ENCODE data around the gene FAM114A1.

DNA sequence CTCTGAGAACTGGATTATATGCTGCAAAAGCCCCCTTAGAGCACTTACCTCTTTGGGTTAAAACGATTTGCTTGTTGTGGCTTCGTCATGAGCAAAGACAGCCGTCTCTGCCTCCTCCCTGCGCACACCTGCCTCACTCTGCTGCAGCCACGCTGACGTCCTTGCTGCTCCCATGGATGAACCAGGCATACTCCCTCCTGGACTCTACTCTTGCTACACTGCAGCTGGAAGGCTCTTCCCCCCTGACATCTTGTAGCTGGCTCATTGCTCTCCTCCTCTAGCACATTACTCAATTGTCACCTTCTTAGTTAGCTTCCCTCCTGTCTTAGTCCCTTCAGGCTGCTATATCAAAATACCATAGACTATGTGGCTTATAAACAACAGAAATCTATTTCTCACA is 59.3 kb downstream of the FAM114A1 start:
- TF ChIP-seq, protein P1, sequence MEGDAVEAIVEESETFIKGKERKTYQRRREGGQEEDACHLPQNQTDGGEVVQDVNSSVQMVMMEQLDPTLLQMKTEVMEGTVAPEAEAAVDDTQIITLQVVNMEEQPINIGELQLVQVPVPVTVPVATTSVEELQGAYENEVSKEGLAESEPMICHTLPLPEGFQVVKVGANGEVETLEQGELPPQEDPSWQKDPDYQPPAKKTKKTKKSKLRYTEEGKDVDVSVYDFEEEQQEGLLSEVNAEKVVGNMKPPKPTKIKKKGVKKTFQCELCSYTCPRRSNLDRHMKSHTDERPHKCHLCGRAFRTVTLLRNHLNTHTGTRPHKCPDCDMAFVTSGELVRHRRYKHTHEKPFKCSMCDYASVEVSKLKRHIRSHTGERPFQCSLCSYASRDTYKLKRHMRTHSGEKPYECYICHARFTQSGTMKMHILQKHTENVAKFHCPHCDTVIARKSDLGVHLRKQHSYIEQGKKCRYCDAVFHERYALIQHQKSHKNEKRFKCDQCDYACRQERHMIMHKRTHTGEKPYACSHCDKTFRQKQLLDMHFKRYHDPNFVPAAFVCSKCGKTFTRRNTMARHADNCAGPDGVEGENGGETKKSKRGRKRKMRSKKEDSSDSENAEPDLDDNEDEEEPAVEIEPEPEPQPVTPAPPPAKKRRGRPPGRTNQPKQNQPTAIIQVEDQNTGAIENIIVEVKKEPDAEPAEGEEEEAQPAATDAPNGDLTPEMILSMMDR (IDR thresholded peaks at IDR 0.05; ENCODE audit: low read depth, low read length, poor library complexity, severe bottlenecking) = no peak
- no peak for TF ChIP-seq EZH2phosphoT487 (IDR thresholded peaks at IDR 0.05; ENCODE audit: borderline replicate concordance, low read length)

Data from DOHH2 (cell line).